Measurements from ENCODE around the gene ST7L.

DNA sequence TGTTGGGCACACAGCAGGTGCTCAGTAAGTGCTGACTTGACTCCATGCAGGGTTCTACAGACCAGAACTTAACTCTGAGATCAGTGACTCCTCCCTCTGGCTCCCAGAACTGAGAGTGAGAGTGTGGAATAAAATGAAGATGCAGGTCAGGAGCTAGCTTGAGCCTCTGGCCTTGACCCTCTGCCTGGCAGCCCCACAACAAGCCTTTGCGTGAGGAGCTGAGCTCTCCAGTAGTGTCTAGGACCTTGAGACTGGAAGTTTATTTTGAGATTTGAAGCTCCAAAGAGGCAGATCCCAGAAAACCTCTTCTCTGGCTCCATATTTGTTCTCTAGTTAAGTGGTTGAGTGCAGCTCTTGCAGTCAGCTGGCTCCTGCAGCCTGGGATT, 113.5 kb downstream of the ST7L start:
- TF ChIP-seq RCOR1 (conservative IDR thresholded peaks at IDR 0.05; ENCODE audit: low read depth, low read length) (no peak), POLR2A (IDR thresholded peaks at IDR 0.05; ENCODE audit: low read depth, low read length) (no peak)
- TF ChIP-seq, protein P1, sequence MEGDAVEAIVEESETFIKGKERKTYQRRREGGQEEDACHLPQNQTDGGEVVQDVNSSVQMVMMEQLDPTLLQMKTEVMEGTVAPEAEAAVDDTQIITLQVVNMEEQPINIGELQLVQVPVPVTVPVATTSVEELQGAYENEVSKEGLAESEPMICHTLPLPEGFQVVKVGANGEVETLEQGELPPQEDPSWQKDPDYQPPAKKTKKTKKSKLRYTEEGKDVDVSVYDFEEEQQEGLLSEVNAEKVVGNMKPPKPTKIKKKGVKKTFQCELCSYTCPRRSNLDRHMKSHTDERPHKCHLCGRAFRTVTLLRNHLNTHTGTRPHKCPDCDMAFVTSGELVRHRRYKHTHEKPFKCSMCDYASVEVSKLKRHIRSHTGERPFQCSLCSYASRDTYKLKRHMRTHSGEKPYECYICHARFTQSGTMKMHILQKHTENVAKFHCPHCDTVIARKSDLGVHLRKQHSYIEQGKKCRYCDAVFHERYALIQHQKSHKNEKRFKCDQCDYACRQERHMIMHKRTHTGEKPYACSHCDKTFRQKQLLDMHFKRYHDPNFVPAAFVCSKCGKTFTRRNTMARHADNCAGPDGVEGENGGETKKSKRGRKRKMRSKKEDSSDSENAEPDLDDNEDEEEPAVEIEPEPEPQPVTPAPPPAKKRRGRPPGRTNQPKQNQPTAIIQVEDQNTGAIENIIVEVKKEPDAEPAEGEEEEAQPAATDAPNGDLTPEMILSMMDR (IDR thresholded peaks at IDR 0.05 in 2 of 3, conservative IDR thresholded peaks at IDR 0.05 in 1 of 3; ENCODE audit: control insufficient read depth in 2 of 3, extremely low read depth in 1 of 3, insufficient read depth in 1 of 3, low read depth in 3 of 3, low read length in 3 of 3): no peak

Measured in GM12878 (cell line).